Stomach (tissue), 4 donors: ENCODE results near the gene SIRT1.

Experiments
- CTCF ChIP-seq, 7 experiments: fragments of 450-650 bp in 4 of 7; fragments of 200-600 bp in 3 of 7; sonication (generic) in 3 of 7; IDR thresholded peaks; one replicate each; pipeline ENCODE4 v1.5.1; 2016 to 2019; ENCODE audit warnings: antibody characterized with exemption in 7 of 7, control low read depth in 2 of 7, mild to moderate bottlenecking in 1 of 7
- EP300 ChIP-seq: sonication (generic); formaldehyde crosslinking; IDR thresholded peaks from one replicate; pipeline ENCODE4 v1.6.1; 2017; ENCODE audit warnings: antibody characterized with exemption
- POLR2A ChIP-seq, 4 donors: fragments of 450-650 bp; IDR thresholded peaks; one replicate each; pipeline ENCODE4 v1.6.1; 2016; ENCODE audit warnings: antibody characterized with exemption in 4 of 4, control low read depth in 2 of 4, mild to moderate bottlenecking in 1 of 4, moderate library complexity in 1 of 4
- POLR2AphosphoS5 ChIP-seq, 3 donors: sonication (generic); formaldehyde crosslinking; IDR thresholded peaks; one replicate each; pipeline ENCODE4 v1.6.1; 2016; ENCODE audit warnings: antibody characterized with exemption in 3 of 3

DNA sequence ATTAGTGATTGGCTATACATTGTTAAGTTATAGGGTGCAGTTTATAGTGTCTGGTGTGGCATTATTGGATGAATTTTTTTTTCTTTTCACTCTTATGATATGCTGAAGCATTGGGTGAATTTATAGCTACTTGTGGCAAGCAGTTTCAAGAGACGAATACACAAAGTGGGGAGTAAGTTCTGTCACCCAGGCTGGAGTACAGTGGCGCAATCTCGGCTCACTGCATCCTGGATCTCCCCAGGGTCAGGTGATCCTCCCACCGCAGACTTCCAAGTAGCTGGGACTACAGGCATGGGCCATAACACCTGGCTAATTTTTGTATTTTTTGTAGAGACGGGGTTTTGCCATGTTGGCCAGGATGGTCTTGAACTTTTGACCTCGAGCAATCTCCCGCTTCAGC is 6.3 kb upstream of the SIRT1 start:
- TF ChIP-seq CTCF (IDR thresholded peaks at IDR 0.05) (no peak), EP300 (no peak), POLR2AphosphoS5 (IDR thresholded peaks at IDR 0.05) (no peak), POLR2A (IDR thresholded peaks at IDR 0.05) (no peak)
